Hepatocyte (in vitro differentiated cells): Measurements from ENCODE around the gene ANTXR2. TPM values are rescaled to one million over a fixed set of nuclear protein-coding genes. Genes with fewer than 3 reads are reported as not detected.
A peak's percentile ranks its signal among the peaks of the same experiment; 100 is the strongest.

Experiments
- DNase-seq: peaks from one replicate; pipeline ENCODE4 v3.0.0-alpha.2; 2016; ENCODE audit warnings: low spot score
- H2AFZ ChIP-seq: fragments of 200-600 bp; sonication (generic); 2 replicates; pipeline ENCODE4 v1.6.0; 2016; ENCODE audit warnings: antibody characterized with exemption, mild to moderate bottlenecking
- H3K27ac ChIP-seq: fragments of 200-600 bp; sonication (generic); 2 replicates; pipeline ENCODE4 v1.5.1; 2016; ENCODE audit warnings: mild to moderate bottlenecking
- H3K27me3 ChIP-seq: fragments of 200-600 bp; sonication (generic); 2 replicates; pipeline ENCODE4 v1.6.1; 2016
- H3K36me3 ChIP-seq: fragments of 200-600 bp; sonication (generic); replicated peaks from 2 replicates; pipeline ENCODE4 v1.5.1; 2016; ENCODE audit warnings: low read depth; ENCODE audit not compliant: insufficient read depth
- H3K4me1 ChIP-seq: fragments of 200-600 bp; sonication (generic); 2 replicates; pipeline ENCODE4 v1.5.1; 2016; ENCODE audit warnings: mild to moderate bottlenecking, moderate library complexity; ENCODE audit not compliant: insufficient read depth
- H3K4me2 ChIP-seq: fragments of 200-600 bp; sonication (generic); 2 replicates; pipeline ENCODE4 v1.6.0; 2016
- H3K4me3 ChIP-seq: fragments of 200-600 bp; sonication (generic); 2 replicates; pipeline ENCODE4 v1.5.1; 2016; ENCODE audit warnings: mild to moderate bottlenecking
- H3K79me2 ChIP-seq: fragments of 200-600 bp; sonication (generic); 2 replicates; pipeline ENCODE4 v1.6.0; 2017; ENCODE audit warnings: mild to moderate bottlenecking
- H3K9me2 ChIP-seq: fragments of 200-600 bp; sonication (generic); replicated peaks from 2 replicates; pipeline ENCODE4 v1.6.0; 2017; ENCODE audit warnings: mild to moderate bottlenecking; ENCODE audit not compliant: insufficient read depth
- H3K9me3 ChIP-seq: fragments of 200-600 bp; sonication (generic); 2 replicates; pipeline ENCODE4 v1.5.1; 2016; ENCODE audit warnings: low read depth, mild to moderate bottlenecking
- H4K20me1 ChIP-seq: fragments of 200-600 bp; sonication (generic); 2 replicates; pipeline ENCODE4 v1.6.0; 2016; ENCODE audit warnings: mild to moderate bottlenecking; ENCODE audit not compliant: insufficient read depth, poor library complexity, severe bottlenecking
- EZH2 ChIP-seq: fragments of 200-600 bp; sonication (generic); IDR thresholded peaks from 2 replicates; pipeline ENCODE4 v1.6.1; 2016; ENCODE audit warnings: antibody characterized with exemption, mild to moderate bottlenecking, borderline replicate concordance
- EZH2phosphoT487 ChIP-seq: fragments of 200-600 bp; sonication (generic); IDR thresholded peaks from one replicate; pipeline ENCODE4 v1.6.1; 2018; ENCODE audit warnings: antibody characterized with exemption, mild to moderate bottlenecking, low read depth, moderate library complexity; ENCODE audit not compliant: unreplicated experiment, severe bottlenecking
- WGBS: methylation state at CpG from one replicate; pipeline ENCODE4 v1.1.6; 2016; ENCODE audit warnings: low lambda C conversion rate; ENCODE audit errors: missing lambda C conversion rate; 5-methylcytosine and 5-hydroxymethylcytosine counted together
- polyA plus RNA-seq: library from polyadenylated mRNA; unstranded; fragments of >200 nt; fragmentation: Nextera tagmentation; extraction: Ambion mirVana; gene quantifications from 2 replicates; pipeline ENCODE4 v1.2.1, GENCODE V29; 2016
- total RNA-seq: library from RNA; depleted of rRNA; stranded (reverse); fragments of >200 nt; gene quantifications from 2 replicates; pipeline ENCODE4 v1.2.3, GENCODE V29; 2014
- TF ChIP-seq, protein P1 (sequence below): fragments of 200-600 bp; sonication (generic); IDR thresholded peaks from 2 replicates; pipeline ENCODE4 v1.5.1; 2016; ENCODE audit warnings: antibody characterized with exemption, mild to moderate bottlenecking; ENCODE audit not compliant: poor library complexity

The ANTXR2 gene
- total and polyA plus RNA-seq, 2 experiments from 2014 or later: 25.2 to 46.5 TPM

DNA sequence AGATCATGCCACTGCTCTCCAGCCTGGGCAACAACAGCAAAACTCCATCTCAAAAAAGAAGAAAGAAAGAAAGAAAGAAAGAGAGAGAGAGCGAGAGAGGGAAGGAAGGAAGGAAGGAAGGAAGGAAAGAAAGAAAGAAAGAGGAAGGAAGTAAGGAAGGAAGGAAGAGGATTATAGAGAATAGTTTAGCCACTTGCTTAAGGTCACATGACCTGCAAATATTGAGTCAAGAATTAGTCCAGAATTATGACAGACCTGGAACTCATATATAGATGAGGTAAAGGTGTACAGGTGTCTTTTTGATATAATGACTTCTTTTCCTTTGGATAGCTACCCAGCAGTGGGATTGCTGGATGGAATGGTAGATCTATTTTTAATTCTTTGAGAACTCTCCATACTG is 25.6 kb upstream of the ANTXR2 start:
- TF ChIP-seq, protein P1, sequence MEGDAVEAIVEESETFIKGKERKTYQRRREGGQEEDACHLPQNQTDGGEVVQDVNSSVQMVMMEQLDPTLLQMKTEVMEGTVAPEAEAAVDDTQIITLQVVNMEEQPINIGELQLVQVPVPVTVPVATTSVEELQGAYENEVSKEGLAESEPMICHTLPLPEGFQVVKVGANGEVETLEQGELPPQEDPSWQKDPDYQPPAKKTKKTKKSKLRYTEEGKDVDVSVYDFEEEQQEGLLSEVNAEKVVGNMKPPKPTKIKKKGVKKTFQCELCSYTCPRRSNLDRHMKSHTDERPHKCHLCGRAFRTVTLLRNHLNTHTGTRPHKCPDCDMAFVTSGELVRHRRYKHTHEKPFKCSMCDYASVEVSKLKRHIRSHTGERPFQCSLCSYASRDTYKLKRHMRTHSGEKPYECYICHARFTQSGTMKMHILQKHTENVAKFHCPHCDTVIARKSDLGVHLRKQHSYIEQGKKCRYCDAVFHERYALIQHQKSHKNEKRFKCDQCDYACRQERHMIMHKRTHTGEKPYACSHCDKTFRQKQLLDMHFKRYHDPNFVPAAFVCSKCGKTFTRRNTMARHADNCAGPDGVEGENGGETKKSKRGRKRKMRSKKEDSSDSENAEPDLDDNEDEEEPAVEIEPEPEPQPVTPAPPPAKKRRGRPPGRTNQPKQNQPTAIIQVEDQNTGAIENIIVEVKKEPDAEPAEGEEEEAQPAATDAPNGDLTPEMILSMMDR: no peak
- no peak for TF ChIP-seq EZH2phosphoT487
- no peak for TF ChIP-seq EZH2
- Histone ChIP-seq H4K20me1 (no peaks in the 10 kb centered on the region), H3K79me2 (no peaks in the 10 kb centered on the region), H3K4me2 (no peak overlapping the region), H3K27me3 (no peaks in the 10 kb centered on the region), H2AFZ (no peak overlapping the region), H3K4me1 (no peaks in the 10 kb centered on the region), H3K27ac (no peak overlapping the region), H3K36me3 (no peaks in the 10 kb centered on the region), H3K4me3 (no peak overlapping the region), H3K9me3 (no peaks in the 10 kb centered on the region), H3K9me2 (no peaks in the 10 kb centered on the region)
- 67% methylated on average over 1 of the region's 1 CpG for WGBS
- no peak for DNase-seq

- Histone ChIP-seq H3K9me3 (no peaks in the 10 kb centered on the region), H4K20me1 (no peaks in the 10 kb centered on the region), H3K4me3 (no peak overlapping the region), H3K4me1 (no peaks in the 10 kb centered on the region), H2AFZ (no peak overlapping the region), H3K79me2 (no peaks in the 10 kb centered on the region), H3K27me3 (no peaks in the 10 kb centered on the region), H3K4me2 (peak overlapping the region; percentile 8), H3K36me3 (no peaks in the 10 kb centered on the region), H3K27ac (no peak overlapping the region), H3K9me2 (no peaks in the 10 kb centered on the region)
- no peak for DNase-seq
- 71% methylated on average over 4 of the region's 4 CpGs for WGBS
- TF ChIP-seq EZH2: no peak
- TF ChIP-seq, protein P1: no peak
- TF ChIP-seq EZH2phosphoT487: no peak
Measured at GRCh38 chr4:80097400-80098177, 24.6 kb upstream of the ANTXR2 start.

GRCh38 chr4:80096175-80096850 is 23.3 kb upstream of the ANTXR2 start:
- Histone ChIP-seq H3K4me1 (no peaks in the 10 kb centered on the region), H2AFZ (no peak overlapping the region), H3K36me3 (no peaks in the 10 kb centered on the region), H3K9me3 (no peaks in the 10 kb centered on the region), H3K4me3 (no peak overlapping the region), H3K4me2 (no peak overlapping the region), H3K9me2 (no peaks in the 10 kb centered on the region), H3K79me2 (no peaks in the 10 kb centered on the region), H3K27ac (no peak overlapping the region), H3K27me3 (peaks cover 2% of the 10 kb centered on the region), H4K20me1 (no peaks in the 10 kb centered on the region)
- TF ChIP-seq, protein P1: no peak
- TF ChIP-seq EZH2phosphoT487 (no peak), EZH2 (no peak)
- DNase-seq: no peak
- 71% methylated on average over 4 of the region's 4 CpGs for WGBS
